Mucosa of rectum (tissue), 2 donors: ENCODE data around the gene CPB2.

ENCODE experiments used
- H3K27ac ChIP-seq, 2 donors: one replicate each; pipeline ENCODE4 v1.7.0; 2013; ENCODE audit warnings: inconsistent platforms in 2 of 2, low read depth in 2 of 2, low read length in 2 of 2
- H3K27me3 ChIP-seq, 2 donors: one replicate each; pipeline ENCODE4 v1.7.0; 2013; ENCODE audit warnings: low read length in 2 of 2; ENCODE audit not compliant: control insufficient read depth in 2 of 2, insufficient read depth in 2 of 2
- H3K36me3 ChIP-seq, 2 donors: one replicate each; pipeline ENCODE4 v1.7.0; 2013; ENCODE audit warnings: low read length in 2 of 2; ENCODE audit not compliant: control insufficient read depth in 2 of 2, insufficient read depth in 2 of 2
- H3K4me1 ChIP-seq, 2 donors: one replicate each; pipeline ENCODE4 v1.7.0; 2013; ENCODE audit warnings: low read length in 2 of 2, mild to moderate bottlenecking in 1 of 2; ENCODE audit not compliant: control insufficient read depth in 2 of 2, insufficient read depth in 2 of 2
- H3K4me3 ChIP-seq, 2 donors: one replicate each; pipeline ENCODE4 v1.7.0; 2013; ENCODE audit warnings: low read length in 2 of 2
- H3K9ac ChIP-seq, 2 donors: one replicate each; pipeline ENCODE4 v1.7.0; 2013; ENCODE audit warnings: low read length in 2 of 2, low read depth in 1 of 2, mild to moderate bottlenecking in 1 of 2
- H3K9me3 ChIP-seq, 2 donors: one replicate each; pipeline ENCODE4 v1.7.0; 2013; ENCODE audit warnings: low read length in 2 of 2; ENCODE audit not compliant: control insufficient read depth in 2 of 2
- donor health status: healthy.
- donor health status: Normal muscosa, but diverticular disease.

CPB2 gene

DNA sequence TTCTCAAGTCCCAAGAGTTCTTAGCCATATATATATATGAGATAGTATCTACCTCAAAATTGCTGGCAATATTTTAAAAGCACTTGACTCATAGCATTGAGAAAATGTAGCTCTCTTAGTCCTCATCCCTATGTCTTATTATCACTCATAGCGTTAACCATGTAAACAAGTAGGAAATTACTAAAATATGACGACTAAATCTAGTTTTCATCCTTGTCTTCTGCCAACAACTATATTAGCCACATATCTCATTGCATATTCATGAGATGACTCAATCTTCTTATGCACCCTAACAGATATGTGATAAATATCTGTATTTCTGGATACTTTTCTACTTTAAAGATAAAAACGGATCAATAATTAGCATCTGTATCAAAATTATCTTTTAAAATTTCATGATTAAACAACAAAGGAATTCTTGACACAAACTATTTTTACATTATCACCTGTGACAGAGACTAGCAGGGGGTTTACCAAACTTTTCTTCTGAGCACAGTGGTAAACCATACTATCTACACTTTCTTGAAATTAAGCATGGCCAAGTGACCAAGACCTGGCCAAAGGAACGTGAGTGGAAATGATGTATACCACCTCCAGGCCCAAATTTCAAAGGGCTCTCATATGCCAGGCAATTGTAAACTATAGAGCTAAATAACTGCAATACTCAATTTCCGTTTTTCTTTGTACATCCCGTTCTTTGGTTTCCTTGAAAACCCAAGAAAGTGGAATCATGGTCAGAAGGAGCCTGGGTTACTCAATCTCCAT, 98.0 kb downstream of the CPB2 start:
- Histone ChIP-seq H3K9me3 (no peaks in the 10 kb centered on the region), H3K4me3 (no peak overlapping the region), H3K27me3 (no peaks in the 10 kb centered on the region), H3K9ac (no peak overlapping the region), H3K27ac (no peak overlapping the region), H3K4me1 (no peaks in the 10 kb centered on the region), H3K36me3 (peaks cover 31 to 37% of the 10 kb centered on the region in 2 donors)

DNA sequence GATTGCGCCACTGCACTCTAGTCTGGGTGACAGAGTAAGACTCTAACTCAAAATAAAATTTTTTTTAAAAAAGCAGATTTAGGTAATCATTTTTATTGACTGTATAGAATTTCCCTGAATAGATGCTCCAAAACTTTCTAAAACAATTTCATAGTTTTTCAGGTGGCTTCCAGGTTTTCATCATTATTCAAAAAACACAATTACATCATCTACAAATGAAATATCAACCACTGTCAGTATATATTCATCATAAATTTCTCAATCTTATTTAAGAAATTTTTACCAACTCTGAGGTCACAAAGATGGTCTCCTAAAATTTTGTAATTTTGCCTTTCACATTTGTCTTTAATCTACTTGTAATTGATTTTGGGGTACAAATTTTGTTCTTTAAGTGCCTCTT, 100.3 kb downstream of the CPB2 start:
- Histone ChIP-seq H3K9ac (no peak overlapping the region), H3K36me3 (peaks cover 37 to 49% of the 10 kb centered on the region in 2 donors)

More for the DNA sequence above, 100.3 kb downstream of the CPB2 start:
- Histone ChIP-seq H3K27me3 (no peaks in the 10 kb centered on the region), H3K9me3 (no peaks in the 10 kb centered on the region), H3K4me1 (no peaks in the 10 kb centered on the region), H3K4me3 (no peak overlapping the region), H3K27ac (no peak overlapping the region)
